Measurements from ENCODE around the gene CRPPA.
"Not testable (repeated sequence)": the region's sequence is repeated elsewhere in the genome, so short reads cannot be mapped to it uniquely, and the experiment has no call there.

CRPPA gene

DNA sequence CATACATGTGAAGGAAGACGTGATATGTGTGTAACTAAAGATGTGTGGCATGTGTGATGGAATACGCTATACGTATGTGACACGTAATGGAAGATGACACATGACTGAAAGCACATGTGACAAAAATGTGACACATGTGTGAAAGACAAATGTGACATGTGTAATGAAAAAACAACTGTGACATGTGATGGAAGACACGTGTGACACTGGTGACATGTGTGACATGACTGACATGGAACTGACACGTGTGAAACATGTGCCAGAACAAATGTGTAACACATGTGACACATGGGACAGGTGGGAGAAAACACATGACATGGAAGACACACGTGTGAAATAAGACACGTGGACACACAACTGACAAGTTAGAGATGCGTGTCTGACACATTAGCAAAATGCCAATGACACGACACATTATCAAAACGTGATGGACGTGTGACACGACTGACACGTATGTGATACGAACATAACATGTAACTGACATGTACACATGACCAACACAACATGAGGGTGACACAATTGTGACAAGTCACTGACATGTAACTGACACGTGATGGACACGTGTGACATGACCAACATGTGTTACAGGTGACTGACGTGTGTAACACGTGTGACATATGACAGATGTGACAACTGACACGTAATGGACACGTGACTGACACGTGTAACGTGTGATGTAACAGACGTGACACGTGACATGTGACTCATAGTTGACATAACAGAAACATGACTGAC lies 24.4 kb downstream of the CRPPA start:
- DNase-seq, result no peak

GRCh38 chr7:16395121-16395520 lies 26.2 kb downstream of the CRPPA start:
- DNase-seq, result no peak

DNA sequence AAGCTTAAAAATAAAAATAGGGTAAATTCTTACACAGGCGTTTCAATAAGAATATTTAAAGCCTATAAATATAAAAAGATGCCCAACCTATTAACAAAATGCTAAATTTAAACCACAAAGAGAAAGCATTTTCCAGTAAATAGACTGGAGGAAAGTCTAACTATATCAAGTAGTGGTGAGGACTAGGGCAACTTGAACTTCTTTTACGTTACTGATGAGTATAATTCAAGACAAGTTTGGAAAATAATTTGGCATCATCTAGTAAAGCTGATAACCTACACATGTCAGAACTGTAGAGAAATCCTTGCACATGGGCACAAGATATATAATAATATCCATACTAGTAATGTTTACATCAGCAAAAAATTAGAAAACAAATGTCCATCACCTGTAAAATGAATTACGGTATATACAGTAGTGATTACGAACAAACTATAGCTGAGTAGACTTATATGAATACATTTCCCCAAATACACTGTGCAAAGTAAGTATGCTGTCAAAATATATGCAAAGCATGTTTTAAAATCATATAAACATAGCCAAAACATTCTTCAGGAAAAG lies 27.4 kb downstream of the CRPPA start:
- no peak for DNase-seq

DNA sequence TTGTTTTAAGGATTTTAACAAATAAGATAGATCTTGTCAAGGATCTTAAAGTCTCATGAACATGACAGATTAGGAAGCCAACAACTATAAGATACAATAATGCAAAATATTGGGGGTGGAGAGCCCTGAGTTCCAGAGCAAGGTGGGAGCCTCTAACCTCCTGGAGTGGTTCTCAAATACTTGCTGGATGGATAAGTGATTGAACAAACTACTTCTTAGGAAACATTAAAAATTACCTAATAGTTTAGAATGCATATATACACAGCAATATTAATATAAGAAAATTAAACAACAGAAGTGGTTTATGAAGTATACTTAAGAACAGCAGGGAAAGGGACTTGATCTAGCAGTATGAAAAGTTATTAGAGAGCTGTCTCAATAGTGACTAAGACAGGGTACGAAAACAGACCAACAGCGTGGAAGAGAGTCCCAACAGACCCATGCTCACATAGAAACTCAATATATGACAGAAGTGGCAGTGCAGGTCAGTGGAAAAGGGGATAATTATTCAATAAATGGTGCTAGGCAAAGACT lies 28.3 kb downstream of the CRPPA start:
- DNase-seq, result no peak

GRCh38 chr7:16383786-16384185 lies 37.6 kb downstream of the CRPPA start:
- DNase-seq, result not testable (repeated sequence)

GRCh38 chr7:16383103-16383502 lies 38.2 kb downstream of the CRPPA start:
- DNase-seq, result not testable (repeated sequence)

All from NCI-H1436 treated with DMSO at 0.1 percent for 48 hours (cell line).